ENCODE results near the gene LSM4.

GRCh38 chr19:18344582-18344950 lies 21.7 kb upstream of the LSM4 start:
- TF ChIP-seq CTCF (IDR thresholded peaks at IDR 0.05 in 4 of 5, conservative IDR thresholded peaks at IDR 0.05 in 1 of 5): no peak
- TF ChIP-seq POLR2A (IDR thresholded peaks at IDR 0.05): no peak

All from gastrocnemius medialis (tissue), 4 donors.